Measurements from ENCODE around the gene SNAI3.
A peak's percentile ranks its signal among the peaks of the same experiment; 100 is the strongest.

SNAI3 gene

DNA sequence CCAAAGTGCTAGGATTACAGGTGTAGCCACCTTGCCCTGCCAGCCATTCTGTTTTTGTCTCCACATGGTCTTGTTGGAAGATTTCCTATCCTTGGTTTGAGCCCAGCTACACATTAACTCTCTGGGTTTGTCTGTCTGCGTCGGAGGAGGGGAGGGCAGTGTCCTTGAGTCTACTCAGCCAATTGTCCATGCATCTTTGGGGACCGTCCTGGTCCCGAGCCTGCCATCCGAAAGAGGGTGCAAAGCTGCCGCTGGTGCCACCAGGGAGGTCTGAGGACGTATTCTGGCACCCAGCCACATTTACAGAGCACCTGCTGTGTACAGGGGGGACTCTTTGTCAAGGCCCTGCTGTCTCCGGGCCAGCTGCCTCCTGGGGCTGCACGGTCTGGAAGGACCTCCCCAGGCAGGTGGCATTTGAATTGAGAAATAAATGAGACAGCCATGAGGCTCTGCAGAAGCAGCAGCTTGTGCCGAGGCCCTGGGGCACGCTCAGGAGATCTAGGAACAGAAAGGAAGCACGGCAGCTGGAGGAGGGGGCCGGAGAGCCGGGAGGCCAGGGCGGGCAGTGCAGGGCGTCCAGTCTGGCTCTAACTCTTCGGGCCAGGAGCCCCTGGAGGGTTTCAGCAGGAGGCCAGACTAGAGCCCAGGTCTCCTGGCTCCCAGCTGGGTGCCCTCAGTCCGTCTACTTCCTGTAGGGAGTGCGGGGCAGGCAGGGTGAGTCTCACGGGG, 36.9 kb downstream of the SNAI3 start:
- no peak for DNase-seq

DNA sequence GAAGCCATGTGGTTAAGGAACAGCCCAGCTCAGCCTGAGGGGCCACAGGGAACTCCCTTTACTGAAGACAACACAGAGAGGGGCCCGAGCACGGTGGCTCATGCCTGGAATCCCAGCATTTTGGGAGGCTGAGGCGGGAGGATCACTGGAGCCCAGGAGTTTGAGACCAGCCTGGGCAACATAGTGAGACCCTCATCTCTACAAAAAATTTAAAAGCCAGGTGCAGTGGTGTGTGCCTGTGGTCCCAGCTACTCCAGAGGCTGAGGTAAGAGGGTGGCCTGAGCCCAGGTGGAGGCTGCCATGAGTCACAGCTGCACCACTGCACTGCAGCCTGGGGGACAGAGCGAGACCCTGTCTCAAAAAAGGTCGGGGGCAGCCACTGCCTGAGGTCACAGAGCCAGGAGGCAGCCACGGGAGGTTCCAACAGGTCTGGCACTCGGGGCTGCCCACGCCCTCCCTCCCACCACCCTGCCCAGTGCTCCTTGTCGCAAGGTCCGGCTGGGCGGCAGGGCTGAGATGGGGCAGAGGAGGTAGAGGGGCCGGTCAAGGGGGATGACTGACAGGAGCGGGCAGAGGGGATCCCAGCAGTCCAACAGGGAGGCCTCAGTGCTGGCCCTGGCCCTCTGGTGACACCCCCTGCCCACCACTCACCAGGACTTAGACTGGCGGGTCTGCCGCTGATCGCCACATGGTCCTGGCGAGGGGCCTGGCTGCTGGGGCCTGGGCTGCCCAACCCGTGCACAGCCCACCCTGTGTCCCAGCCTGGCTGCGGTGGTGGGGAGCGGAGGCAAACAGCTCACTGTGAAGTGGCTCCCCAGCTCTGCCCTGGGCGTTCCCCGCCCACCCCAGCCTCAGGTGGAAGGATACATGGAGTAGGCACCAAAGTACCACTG, 38.9 kb downstream of the SNAI3 start:
- DNase-seq: no peak

DNA sequence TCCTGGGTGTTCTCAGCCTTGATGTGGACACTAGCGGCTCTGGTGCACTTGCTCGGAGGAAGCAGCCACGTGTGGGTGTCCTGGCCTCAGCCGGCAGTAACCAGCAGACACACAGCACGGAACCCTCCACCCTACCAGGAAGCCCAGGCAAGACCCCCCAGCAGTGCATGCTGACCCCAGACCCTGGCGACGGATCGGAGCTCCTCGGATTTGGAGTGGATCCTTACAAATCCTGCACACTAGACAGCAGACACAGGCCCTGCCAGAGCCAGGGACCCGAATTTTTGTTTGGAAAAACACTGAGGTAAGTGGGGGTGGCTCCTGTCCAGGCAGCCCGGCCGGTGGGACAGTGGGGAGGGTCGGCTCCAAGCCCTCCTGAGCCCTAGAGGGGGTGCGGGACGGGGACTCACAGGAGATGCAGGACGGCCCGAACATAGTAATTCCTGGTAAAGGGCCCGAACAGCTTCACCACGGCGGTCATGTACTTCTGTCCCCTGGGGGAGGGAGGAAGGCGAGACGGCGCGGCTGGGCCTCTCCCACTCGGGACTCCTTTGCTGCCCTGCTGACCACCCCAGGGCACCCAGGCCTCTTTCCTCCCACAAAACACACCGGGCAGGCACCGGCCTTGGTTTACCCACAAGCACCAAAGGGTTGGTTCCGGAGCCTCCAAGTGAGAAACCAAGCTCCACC, 39.8 kb downstream of the SNAI3 start:
- no peak for DNase-seq

DNA sequence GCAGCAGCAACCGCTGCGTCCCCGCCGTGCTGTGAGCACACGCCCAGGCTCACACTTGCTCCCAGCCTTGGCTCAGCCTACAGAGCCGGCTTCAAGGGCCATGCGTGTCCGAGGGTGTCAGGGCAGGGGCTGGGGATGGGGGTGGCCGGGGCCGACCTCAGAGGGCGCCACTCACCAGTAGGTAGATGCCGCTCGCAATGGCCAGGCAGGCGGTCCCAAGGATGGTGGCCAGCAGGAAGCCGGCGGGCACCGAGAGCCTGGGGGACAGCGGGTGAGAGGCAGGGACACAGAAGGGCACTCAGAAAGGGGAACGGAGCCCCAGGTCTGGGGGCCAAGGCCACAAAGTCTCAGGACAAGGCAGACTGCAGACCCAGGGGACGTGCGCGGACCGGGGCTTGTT, 40.4 kb downstream of the SNAI3 start:
- no peak for DNase-seq

DNA sequence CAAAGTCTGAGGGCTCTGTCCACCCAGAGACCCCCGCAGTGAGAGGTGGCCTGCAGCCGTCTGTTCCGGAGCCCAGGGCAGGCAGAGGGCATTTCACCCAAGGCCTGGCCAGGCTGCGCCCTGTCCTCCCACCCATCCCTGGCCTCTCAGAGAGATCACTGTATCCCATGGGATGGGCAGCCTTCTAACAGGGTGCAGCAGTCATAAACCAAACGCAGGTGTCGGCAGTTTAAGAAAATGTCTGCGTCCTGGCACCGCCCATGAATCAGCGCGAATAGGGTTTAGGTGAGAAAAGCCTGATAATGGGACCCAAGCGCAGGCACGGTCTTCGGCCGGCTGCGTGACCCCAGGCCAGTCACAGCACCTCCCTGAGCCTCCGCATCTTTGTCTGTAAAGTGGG, 40.9 kb downstream of the SNAI3 start:
- DNase-seq: no peak

DNA sequence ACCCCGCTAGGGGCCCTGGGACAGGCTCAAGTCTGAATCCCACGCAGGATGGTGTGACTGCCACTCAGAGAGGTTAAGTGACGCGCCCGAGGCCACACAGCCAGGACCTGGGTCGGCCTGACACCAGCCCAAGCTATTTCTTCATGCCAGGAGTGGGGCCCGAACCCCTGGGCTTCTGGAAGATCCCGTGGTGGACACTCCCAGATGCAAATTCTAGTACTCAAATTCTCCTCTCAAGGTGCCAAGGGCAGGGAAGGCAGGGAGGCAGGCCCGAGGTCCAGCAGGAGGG, 42.7 kb downstream of the SNAI3 start:
- DNase-seq: no peak

DNA sequence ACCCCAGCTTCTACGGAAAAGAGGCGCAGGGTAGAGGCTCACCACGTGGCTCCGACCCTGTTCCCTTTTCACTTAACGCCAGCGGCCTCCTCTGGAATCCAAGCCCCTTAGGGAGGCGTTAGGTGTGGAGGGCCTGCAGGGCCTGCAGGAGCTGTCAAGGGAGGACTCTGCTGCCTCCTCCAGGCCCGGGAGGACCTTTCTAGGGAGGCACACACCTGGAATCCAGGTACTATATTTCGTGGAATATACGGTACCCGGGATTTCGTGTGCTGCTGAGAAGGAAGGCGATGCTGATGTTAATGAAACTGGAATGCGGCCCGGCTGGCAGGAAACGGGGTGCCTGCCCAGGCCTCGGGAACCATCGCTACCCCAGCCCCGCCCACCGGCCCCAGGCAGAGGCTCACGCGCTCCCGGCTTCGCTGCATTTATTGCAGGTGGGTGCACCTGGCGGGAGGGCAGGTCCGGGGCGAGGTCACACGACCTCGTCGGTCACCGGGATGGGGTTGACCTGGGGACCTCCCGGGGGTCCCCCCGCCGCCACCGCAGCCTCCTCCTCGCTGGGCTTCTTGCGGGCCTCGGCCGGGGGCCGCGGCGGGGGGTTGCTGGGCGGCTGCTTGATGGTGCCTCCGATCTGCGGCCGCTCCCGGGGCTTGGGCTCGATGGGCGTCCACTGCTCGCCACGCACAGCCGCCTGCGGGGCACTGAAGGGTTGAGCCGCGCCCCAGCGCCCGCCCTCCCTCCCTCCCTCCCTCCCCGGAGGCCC, 43.2 kb downstream of the SNAI3 start:
- DNase-seq: no peak

DNA sequence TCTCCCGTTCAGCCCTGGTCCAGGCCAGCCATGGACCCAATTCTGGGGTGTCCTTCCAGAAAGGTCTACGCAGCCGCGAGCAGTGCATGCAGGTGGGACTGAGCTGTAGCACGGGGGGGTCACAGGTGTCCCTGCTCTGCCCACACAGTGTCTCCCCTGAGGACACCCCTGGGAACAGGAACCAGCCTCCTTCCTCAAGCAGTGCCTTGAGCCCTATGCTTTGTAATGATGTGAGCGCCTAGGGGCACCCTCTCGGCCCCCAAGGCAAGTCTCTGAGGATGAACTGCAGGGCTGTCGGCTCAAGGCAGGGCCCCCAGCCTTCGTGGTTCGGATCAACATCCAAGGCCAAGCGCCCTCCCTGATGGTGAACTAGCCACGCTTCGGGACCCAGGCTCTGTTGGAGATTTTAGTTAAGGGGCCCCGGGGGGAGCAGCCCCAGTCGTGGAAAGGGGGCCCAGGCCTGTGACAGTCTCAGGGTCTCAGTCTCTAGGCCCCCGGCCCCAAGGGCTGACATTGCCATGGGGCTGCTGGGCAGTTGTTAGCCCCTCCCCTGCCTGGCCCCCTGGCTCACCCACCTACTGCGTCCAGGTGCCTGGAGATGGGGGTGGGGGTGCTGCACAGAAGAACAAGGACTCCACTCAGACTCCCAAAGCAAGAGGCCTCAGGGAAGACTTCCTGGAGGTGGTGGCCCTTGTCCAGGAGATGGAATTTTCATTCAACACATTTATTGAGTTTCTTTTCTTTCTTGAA, 45.6 kb downstream of the SNAI3 start:
- DNase-seq: no peak

DNA sequence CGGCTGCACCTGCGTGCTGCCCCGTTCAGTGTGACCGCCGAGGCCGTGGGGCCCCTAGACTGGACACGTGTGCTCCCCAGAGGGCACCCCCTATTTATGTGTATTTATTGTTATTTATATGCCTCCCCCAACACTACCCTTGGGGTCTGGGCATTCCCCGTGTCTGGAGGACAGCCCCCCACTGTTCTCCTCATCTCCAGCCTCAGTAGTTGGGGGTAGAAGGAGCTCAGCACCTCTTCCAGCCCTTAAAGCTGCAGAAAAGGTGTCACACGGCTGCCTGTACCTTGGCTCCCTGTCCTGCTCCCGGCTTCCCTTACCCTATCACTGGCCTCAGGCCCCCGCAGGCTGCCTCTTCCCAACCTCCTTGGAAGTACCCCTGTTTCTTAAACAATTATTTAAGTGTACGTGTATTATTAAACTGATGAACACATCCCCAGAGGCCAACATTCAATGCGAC, 46.2 kb downstream of the SNAI3 start:
- no peak for DNase-seq

DNA sequence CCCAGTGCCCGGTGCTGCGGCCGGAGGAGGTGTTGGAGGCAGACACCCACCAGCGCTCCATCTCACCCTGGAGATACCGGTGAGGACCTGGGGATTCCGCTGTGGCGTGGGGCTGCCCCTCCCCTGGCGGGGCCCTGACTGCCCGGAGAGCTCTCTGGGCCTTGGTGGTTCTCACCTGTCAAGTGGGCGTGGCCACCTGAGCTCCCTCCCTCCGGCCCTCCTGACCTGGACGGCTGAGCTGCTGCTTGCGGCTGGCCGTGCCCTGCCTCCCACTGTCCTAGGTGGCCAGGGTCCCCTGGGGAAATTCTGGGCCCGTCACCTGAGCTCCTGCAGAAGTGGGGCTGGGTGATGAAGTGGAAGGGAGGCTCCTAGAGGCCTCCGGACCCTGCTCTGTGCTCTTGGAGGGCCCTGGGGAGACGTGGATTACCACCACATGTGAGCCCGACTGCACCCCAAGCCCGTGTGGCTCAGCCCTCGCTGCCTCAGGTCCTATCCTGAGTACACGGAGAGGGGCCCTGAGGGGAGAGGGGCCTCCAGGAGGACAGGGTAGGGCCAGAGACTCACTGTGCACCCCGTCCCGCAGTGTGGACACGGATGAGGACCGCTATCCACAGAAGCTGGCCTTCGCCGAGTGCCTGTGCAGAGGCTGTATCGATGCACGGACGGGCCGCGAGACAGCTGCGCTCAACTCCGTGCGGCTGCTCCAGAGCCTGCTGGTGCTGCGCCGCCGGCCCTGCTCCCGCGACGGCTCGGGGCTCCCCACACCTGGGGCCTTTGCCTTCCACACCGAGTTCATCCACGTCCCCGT, 46.9 kb downstream of the SNAI3 start:
- DNase-seq: no peak

DNA sequence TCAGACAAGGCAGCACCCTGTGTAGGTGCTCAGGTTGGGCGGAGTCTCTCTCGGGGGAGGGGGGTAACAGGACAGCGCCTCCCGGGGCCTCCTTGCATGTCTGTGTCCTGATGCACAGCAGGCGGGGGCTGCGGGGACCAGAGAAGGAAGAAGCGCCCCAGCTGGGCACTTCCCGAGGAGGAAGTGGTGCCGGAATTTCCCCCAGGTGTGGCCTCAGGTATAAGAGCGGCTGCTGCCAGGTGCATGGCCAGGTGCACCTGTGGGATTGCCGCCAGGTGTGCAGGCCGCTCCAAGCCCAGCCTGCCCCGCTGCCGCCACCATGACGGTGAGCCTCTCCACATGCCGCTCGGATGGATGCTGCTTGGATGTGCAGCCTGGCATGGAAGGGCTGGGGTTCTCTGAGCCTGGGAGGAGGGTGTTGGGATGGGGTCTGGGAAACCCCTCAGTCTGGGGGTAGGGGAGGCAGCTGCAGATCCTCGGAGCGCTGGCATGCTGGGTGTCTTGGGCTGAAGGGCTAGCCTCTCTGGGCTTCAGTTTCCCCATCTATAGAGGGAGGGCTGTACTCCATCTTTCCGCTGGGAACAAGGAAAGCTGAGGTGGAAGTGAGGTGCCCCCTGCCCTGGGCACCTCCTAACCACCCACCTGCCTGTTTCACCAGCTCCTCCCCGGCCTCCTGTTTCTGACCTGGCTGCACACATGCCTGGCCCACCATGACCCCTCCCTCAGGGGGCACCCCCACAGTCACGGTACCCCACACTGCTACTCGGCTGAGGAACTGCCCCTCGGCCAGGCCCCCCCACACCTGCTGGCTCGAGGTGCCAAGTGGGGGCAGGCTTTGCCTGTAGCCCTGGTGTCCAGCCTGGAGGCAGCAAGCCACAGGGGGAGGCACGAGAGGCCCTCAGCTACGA, 47.7 kb downstream of the SNAI3 start, which contains the start of gene IL17C:
Gene IL17C (plus strand): TSS at position 250 of the 908 bp plus-strand sequence. CDS start 70 bp downstream, at position 320.
- no peak for DNase-seq

DNA sequence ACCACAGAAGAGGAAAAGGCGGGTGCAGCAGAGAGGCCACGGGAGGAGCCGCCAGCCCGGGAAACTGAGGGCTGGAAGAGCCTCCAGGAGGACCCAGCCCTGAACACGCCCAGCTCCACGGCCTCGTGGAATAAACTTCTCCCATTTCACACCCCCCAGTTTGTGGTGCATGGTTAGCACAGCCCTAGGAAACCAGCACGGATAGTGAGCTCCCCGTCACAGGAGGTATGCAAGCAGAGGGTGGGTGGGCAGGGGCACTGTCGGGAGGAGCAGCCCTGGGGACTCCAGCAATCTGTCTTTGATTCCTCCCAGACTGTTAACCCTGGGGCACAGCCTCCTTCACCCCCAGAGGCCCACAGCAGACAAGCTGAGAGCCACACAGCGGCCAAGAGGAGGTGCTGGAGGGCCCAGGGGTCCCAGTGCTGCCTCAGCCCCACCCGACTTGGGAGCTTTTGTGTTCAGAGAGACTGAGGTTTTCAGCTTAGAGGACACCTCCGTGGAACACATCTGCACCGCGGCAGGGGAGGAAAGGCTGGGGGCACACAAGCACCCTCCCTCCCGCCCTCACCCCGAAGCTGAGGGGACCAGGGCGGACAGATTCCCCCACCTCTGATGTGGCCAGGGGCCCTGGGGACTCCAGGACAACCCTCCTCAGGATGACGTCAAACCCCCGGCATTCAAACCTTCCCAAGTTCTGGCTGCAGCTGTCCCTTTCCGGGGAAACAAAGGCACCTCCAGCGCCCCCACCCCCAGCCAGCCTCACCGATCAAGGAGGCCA, 49.6 kb downstream of the SNAI3 start:
- no peak for DNase-seq

DNA sequence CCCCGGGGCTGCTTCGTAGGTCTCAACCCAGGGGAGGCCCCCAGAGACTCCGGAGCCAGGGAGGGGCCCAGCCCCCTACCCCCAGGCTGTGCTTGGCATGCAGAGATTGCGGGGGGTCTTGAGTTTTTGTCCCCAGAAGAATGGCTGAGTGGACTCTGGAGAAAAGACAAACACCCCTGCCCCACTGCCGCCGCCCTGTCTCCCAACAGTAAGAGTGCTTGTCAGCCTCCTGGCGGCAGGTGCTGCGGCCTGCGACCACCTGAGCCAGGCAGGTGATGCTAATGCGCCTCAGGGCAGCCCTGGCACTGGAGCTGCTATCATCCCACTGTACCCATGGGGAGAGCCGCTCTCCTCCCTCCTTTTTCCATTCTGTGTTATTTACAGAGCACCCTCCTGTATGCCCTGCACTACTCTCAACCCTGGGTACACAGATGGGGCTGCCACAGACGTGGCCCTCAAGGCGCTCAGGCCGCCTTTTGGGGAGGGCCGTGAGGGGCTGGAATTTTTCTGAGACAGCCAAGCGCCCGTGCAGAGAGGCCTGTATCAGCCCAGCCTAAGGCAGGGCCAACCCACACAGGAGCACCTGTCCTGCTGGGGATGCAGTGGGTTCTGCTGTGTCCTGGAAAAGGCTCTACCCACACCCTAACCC, 50.5 kb downstream of the SNAI3 start:
- no peak for DNase-seq

DNA sequence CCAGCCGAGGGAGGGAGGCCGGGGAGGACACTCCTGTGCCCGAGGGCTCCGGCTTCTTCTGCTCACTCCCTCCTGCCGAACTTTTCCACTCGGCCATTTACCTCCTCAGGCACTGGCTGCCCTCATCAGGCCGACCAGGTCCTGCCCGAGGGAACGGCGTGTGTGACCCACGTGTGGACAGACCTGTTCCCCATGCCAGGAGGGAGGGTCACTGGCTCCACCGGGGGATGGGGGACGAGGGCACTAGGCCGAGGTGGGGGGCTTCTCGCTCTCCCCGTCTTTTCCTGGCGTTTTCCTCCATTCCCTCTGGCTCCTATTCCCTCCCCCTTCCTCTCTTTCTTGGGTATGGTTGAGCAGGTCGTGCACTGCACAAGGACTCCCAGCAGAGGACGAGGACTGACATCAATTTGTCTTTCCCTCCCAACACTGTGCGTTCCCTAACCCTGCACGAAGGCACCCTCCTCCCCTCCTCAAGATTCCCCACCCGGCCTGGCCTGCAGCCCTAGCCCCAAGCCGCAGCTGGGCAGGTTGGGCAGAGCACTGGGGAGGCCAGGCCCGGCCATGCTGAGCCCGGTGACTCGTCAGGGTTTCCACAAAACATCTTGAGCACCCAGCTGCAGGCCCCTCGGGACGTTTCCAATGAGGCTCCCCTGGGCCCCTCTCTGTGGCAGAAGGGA, 51.2 kb downstream of the SNAI3 start:
- DNase-seq: no peak

DNA sequence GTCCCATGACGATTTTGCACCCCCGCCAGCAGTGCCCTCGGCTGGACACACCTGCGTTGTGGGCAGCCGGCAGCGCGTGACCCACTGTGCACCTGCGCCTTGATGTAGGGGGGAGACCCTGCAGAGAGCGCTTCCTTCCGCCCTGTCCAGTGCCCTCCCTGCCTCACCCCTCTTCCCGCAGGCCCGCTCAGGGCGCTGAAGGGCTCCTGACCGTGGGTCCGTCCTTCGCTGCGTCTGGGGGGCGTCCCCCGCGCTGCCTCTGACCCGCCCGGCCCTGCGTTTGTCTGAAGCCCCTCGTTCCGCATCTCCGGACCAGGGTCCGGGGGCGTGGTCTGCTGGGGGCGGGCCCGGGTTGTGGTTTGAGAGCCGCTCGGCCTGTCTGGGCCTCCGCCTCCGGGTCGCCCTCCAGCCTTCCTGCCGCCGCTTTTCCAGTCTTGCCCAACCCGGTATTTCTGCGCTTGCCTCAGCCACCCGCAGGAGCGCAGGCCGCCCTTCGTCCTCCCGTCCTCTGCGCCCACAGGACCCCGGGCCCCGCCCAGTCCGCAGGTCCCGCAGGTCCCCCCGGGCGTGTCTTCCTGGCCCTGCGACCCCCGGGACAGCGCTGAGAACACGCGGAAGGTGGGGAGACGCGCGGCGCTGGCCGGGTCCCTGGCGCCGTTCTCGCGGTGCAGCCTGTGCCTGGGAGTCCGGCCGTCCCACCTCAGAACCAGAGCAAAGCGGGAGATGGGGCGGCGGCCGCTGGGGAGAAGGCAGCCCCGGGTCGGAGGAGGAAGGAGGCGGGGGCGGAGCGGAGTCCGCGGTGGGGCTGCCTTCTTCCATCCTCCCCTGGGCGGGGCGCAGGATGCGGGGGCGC, 51.9 kb downstream of the SNAI3 start:
- DNase-seq: peak in 1 of 2 donors; percentile 35

DNA sequence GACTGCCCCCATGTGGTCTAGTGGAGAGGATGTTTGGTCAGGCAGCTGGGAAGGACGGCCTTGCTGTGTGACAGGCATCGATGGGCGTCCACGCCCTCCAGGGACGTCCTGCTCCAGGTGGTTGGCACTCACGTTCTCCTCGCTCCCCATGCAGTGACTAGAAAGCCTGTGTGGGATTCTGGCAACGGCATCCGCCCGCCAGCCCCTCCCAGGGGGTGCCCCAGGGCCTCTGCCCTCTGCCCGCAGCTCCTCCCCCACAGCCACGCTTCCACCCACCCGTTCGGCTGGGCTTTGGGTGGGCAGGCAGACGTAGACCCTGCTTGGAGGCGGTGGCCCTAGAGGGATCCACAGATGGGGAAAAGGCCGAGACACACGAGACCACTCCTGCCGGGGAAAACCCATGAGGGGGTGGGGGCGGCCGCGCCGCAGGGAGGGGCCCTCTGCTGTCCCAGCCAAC, 52.6 kb downstream of the SNAI3 start:
- DNase-seq: peak in 1 of 2 donors; percentile 32

DNA sequence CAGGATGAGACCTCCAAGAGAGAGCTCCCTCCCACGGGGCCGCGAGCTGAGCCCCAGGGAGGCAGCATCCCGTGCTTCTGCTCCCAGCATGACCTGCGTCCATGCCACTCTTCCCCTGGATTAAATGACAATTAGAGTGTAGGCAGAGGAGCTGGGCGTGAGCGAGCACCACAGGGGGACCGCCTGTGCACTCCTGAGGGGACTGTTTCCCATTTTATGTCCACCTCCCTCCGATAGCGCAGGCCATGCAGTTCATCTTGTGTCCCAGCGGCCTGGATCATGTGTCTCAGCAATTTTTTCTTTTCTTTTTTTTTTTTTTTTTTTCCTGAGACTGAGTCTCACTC, 53.7 kb downstream of the SNAI3 start:
- DNase-seq: no peak

Data from stimulated activated CD4-positive, alpha-beta T cell treated with anti-CD3 and anti-CD28 coated beads, Interleukin-2, amount 100 ng/mL, for 48 hours (primary cell).